HL-60 (cell line): ENCODE data around the gene MYB.

ENCODE experiments used
- GABPA ChIP-seq: IDR thresholded peaks from 2 replicates; pipeline ENCODE4 v1.6.1; 2012; ENCODE audit warnings: low read depth
- POLR2AphosphoS5 ChIP-seq: IDR thresholded peaks from 2 replicates; pipeline ENCODE4 v1.6.1; 2012; ENCODE audit warnings: low read depth
- SPI1 ChIP-seq: IDR thresholded peaks from 2 replicates; pipeline ENCODE4 v1.6.1; 2012; ENCODE audit warnings: low read depth, mild to moderate bottlenecking, borderline replicate concordance
- TF ChIP-seq, protein P1 (sequence below): IDR thresholded peaks from one replicate; pipeline ENCODE4 v1.5.1; 2011; ENCODE audit warnings: low read length, control low read depth, inconsistent platforms; ENCODE audit not compliant: insufficient read depth
- TF ChIP-seq, protein P2 (sequence below): IDR thresholded peaks from 2 replicates; pipeline ENCODE4 v1.6.1; 2012; ENCODE audit warnings: low read depth; ENCODE audit not compliant: insufficient replicate concordance

DNA sequence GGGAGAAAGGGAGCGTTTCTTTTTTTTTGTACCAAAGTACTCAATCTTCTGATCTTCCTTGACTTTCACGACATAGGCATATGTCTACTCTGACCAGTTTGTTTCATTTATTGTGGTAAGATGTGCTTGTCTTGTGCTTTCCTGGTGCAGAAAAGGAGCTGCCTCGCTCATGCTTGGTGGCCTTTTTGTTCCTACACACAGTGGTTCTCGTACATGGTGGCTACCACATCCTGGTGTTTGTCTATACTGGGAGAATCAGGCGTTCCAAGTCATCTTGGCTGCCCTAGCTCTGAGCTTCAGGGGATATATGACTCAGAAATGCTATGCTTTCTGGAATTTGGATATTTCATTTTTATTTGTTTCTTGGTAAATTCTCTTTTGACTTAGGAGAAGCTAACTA lies 31.8 kb downstream of the MYB start:
- TF ChIP-seq, protein P1, sequence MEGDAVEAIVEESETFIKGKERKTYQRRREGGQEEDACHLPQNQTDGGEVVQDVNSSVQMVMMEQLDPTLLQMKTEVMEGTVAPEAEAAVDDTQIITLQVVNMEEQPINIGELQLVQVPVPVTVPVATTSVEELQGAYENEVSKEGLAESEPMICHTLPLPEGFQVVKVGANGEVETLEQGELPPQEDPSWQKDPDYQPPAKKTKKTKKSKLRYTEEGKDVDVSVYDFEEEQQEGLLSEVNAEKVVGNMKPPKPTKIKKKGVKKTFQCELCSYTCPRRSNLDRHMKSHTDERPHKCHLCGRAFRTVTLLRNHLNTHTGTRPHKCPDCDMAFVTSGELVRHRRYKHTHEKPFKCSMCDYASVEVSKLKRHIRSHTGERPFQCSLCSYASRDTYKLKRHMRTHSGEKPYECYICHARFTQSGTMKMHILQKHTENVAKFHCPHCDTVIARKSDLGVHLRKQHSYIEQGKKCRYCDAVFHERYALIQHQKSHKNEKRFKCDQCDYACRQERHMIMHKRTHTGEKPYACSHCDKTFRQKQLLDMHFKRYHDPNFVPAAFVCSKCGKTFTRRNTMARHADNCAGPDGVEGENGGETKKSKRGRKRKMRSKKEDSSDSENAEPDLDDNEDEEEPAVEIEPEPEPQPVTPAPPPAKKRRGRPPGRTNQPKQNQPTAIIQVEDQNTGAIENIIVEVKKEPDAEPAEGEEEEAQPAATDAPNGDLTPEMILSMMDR = no peak
- no peak for TF ChIP-seq POLR2AphosphoS5
- TF ChIP-seq, protein P2, sequence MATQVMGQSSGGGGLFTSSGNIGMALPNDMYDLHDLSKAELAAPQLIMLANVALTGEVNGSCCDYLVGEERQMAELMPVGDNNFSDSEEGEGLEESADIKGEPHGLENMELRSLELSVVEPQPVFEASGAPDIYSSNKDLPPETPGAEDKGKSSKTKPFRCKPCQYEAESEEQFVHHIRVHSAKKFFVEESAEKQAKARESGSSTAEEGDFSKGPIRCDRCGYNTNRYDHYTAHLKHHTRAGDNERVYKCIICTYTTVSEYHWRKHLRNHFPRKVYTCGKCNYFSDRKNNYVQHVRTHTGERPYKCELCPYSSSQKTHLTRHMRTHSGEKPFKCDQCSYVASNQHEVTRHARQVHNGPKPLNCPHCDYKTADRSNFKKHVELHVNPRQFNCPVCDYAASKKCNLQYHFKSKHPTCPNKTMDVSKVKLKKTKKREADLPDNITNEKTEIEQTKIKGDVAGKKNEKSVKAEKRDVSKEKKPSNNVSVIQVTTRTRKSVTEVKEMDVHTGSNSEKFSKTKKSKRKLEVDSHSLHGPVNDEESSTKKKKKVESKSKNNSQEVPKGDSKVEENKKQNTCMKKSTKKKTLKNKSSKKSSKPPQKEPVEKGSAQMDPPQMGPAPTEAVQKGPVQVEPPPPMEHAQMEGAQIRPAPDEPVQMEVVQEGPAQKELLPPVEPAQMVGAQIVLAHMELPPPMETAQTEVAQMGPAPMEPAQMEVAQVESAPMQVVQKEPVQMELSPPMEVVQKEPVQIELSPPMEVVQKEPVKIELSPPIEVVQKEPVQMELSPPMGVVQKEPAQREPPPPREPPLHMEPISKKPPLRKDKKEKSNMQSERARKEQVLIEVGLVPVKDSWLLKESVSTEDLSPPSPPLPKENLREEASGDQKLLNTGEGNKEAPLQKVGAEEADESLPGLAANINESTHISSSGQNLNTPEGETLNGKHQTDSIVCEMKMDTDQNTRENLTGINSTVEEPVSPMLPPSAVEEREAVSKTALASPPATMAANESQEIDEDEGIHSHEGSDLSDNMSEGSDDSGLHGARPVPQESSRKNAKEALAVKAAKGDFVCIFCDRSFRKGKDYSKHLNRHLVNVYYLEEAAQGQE = no peak
- no peak for TF ChIP-seq SPI1
- no peak for TF ChIP-seq GABPA
